ENCODE results near the gene AK5. TPM values are rescaled to one million over a fixed set of nuclear protein-coding genes. Genes with fewer than 3 reads are reported as not detected.

The AK5 gene
- total RNA-seq, 2 donors from 2014 or later: 0.49 to 1.1 TPM

- Histone ChIP-seq H3K4me1 (no peaks in the 10 kb centered on the region), H3K36me3 (no peaks in the 10 kb centered on the region), H3K27ac (no peak overlapping the region), H3K27me3 (no peaks in the 10 kb centered on the region), H3K9me3 (no peaks in the 10 kb centered on the region), H3K4me3 (no peak overlapping the region), H3K9ac (ENCODE audit: low read depth in 2 of 2, low read length in 2 of 2) (no peak overlapping the region)
- intact Hi-C loops (cut with DNase I): no loop called here
- TF ChIP-seq CTCF (IDR thresholded peaks at IDR 0.05): no peak
- no peak for DNase-seq
Observed at GRCh38 chr1:77597310-77597709, 315.5 kb downstream of the AK5 start.

GRCh38 chr1:77605246-77606026 is 323.6 kb downstream of the AK5 start:
- DNase-seq: peak; percentile 41
- Histone ChIP-seq H3K4me1 (no peaks in the 10 kb centered on the region), H3K9ac (ENCODE audit: low read depth in 2 of 2, low read length in 2 of 2) (no peak overlapping the region), H3K4me3 (no peak overlapping the region), H3K27ac (no peak overlapping the region), H3K9me3 (peaks cover 4% of the 10 kb centered on the region), H3K36me3 (no peaks in the 10 kb centered on the region), H3K27me3 (no peaks in the 10 kb centered on the region)
- no peak for TF ChIP-seq CTCF (IDR thresholded peaks at IDR 0.05)
- intact Hi-C loops (cut with DNase I): no loop called here

- Histone ChIP-seq H3K36me3 (no peaks in the 10 kb centered on the region), H3K27ac (no peak overlapping the region), H3K4me3 (no peak overlapping the region), H3K9me3 (peaks cover 4% of the 10 kb centered on the region), H3K27me3 (no peaks in the 10 kb centered on the region), H3K4me1 (no peaks in the 10 kb centered on the region), H3K9ac (ENCODE audit: low read depth in 2 of 2, low read length in 2 of 2) (no peak overlapping the region)
- DNase-seq: no peak
- intact Hi-C loops (cut with DNase I): no loop called here
- TF ChIP-seq CTCF (IDR thresholded peaks at IDR 0.05): no peak
Observed at GRCh38 chr1:77608893-77609292, 327.1 kb downstream of the AK5 start.

Other genes starting within 250 kb of the AK5 start
- 10 to 100 TPM; 21.4 to 27.1 TPM for gene PIGK, start 62.6 kb upstream of the AK5 start, total RNA-seq